NT2/D1 (cell line): Measurements from ENCODE around the gene FCN2.

Experiments used
- DNase-seq: peaks from one replicate; pipeline ENCODE4 v3.0.0-alpha.2; 2011; ENCODE audit warnings: low read depth, low spot score
- H3K27me3 ChIP-seq: 2 replicates; pipeline ENCODE4 v1.6.0; 2011; ENCODE audit warnings: mild to moderate bottlenecking; ENCODE audit not compliant: insufficient read length, insufficient read depth
- H3K36me3 ChIP-seq: 2 replicates; pipeline ENCODE4 v1.6.1; 2011; ENCODE audit warnings: mild to moderate bottlenecking, low read length, mixed read lengths; ENCODE audit not compliant: insufficient read depth, insufficient read length
- H3K4me1 ChIP-seq: 2 replicates; pipeline ENCODE4 v1.5.1; 2011; ENCODE audit not compliant: insufficient read depth, insufficient read length
- H3K4me3 ChIP-seq: 2 replicates; pipeline ENCODE4 v1.5.1; 2011; ENCODE audit warnings: low read depth; ENCODE audit not compliant: insufficient read length
- H3K9ac ChIP-seq: 2 replicates; pipeline ENCODE4 v1.6.0; 2011; ENCODE audit warnings: low read depth; ENCODE audit not compliant: insufficient read length
- H3K9me3 ChIP-seq: 2 replicates; pipeline ENCODE4 v1.5.1; 2011; ENCODE audit warnings: mild to moderate bottlenecking, low read length; ENCODE audit not compliant: insufficient read depth
- SUZ12 ChIP-seq: IDR thresholded peaks from 2 replicates; pipeline ENCODE4 v1.6.1; 2011; ENCODE audit not compliant: insufficient read length, insufficient read depth; ENCODE audit errors: extremely low read depth
- YY1 ChIP-seq: IDR thresholded peaks from 2 replicates; pipeline ENCODE4 v1.6.1; 2011; ENCODE audit not compliant: insufficient read length, insufficient read depth
- ZNF274 ChIP-seq: IDR thresholded peaks from 2 replicates; pipeline ENCODE4 v1.6.1; 2011; ENCODE audit warnings: mild to moderate bottlenecking, low read depth, low read length

The FCN2 gene

DNA sequence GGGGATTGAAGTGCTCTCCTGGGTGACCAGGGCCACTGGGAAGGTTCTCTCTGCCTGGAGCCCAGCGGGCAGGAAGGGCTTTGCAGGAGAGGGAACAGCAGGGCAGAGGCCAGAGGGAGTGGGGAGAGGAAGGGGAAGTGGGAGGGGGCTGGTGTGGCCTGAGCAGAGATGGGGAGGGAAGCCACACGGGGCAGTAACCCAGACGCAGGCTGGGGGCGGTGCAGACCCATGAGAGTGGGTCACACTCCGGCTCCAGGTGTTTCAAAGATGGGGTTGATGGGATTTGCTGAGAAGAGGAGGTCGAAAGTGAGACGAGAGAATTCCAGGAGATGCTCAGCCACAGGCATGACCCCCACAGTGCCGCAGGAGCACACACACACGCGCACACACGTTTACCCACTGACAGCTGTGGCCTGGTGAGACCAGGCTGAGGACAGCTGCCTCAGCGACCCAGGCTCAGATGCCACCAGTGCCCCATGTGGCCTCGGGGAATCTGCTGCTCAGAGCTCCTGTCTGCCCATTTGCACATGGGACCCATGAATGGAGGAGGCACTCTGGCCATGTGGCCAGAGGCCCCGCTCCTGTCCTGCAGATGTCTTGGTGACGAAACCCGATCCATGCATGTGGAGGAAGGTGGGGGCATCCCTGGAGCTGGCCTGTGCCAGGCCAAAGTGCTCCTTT, 32.7 kb upstream of the FCN2 start:
- Histone ChIP-seq H3K27me3 (no peaks in the 10 kb centered on the region), H3K9me3 (peaks cover 30% of the 10 kb centered on the region), H3K36me3 (peaks cover 15% of the 10 kb centered on the region), H3K4me1 (peaks cover 3% of the 10 kb centered on the region), H3K4me3 (no peak overlapping the region), H3K9ac (no peak overlapping the region)
- no peak for DNase-seq
- no peak for TF ChIP-seq ZNF274
- no peak for TF ChIP-seq YY1
- TF ChIP-seq SUZ12: no peak

DNA sequence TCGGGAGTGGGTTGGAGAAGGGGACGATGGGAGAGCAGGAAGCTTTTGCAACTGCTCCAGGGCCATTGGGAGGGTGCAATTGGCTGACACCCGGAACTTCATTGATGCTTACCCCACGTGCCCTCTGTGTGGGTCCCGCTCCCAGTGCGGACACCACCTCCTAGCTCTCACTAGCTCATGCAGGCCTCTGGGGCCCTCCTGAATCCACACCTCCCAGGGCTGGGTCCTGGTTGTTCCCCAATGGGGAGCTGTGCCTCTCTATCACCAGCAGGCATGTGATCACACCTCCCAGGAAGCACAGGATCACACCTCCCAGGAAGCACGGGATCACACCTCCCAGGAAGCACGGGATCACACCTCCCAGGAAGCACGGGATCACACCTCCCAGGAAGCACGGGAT, 32.1 kb upstream of the FCN2 start:
- peaks cover 30% of the 10 kb centered on the region for H3K9me3 ChIP-seq
- TF ChIP-seq YY1 (no peak), ZNF274 (no peak), SUZ12 (no peak)
- H3K4me3 ChIP-seq: no peak overlapping the region
- H3K36me3 ChIP-seq: peaks cover 9% of the 10 kb centered on the region
- H3K4me1 ChIP-seq: peaks cover 3% of the 10 kb centered on the region
- H3K27me3 ChIP-seq: no peaks in the 10 kb centered on the region
- no peak overlapping the region for H3K9ac ChIP-seq
- DNase-seq: no peak

DNA sequence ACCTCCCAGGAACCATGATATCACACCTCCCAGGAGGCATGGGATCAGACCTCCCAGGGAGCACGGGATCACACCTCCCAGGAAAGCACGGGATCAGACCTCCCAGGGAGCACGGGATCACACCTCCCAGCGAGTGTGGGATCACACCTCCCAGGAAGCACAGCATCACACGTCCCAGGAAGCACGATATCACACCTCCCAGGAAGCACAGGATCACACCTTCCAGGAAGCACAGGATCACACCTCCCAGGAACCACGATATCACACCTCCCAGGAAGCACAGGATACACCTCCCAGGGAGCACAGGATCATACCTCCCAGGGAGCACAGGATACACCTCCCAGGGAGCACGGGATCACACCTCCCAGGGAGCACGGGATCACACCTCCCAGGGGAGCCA, 30.0 kb upstream of the FCN2 start:
- Histone ChIP-seq H3K9me3 (peaks cover 30% of the 10 kb centered on the region), H3K36me3 (no peaks in the 10 kb centered on the region), H3K4me3 (no peak overlapping the region), H3K4me1 (peaks cover 3% of the 10 kb centered on the region), H3K9ac (no peak overlapping the region), H3K27me3 (no peaks in the 10 kb centered on the region)
- no peak for DNase-seq
- TF ChIP-seq SUZ12 (no peak), ZNF274 (no peak), YY1 (no peak)

DNA sequence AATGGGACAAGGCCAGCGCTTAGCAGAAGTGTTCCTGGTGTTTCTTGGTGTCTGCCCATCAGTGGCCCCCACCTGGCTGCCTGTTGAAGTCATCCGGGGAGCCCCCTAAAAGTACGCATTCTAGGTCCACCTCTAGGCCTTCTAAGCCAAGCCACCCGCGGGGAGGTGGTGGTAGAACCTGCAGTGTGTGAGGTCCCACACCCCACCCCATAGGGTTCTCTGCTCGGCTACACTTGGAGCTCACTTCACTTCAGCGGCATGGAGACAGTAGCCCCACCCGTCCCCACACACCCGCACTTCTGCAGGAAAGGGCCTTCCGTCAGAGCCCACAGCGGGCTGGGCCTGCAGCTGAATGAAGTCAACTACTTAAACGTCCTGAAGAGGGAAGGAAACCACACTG, 29.6 kb upstream of the FCN2 start:
- no peak overlapping the region for H3K4me3 ChIP-seq
- peaks cover 3% of the 10 kb centered on the region for H3K4me1 ChIP-seq
- H3K27me3 ChIP-seq: no peaks in the 10 kb centered on the region
- no peak for DNase-seq
- no peak overlapping the region for H3K9ac ChIP-seq
- no peaks in the 10 kb centered on the region for H3K36me3 ChIP-seq
- TF ChIP-seq ZNF274: no peak
- no peak for TF ChIP-seq SUZ12
- TF ChIP-seq YY1: no peak
- H3K9me3 ChIP-seq: peaks cover 30% of the 10 kb centered on the region

DNA sequence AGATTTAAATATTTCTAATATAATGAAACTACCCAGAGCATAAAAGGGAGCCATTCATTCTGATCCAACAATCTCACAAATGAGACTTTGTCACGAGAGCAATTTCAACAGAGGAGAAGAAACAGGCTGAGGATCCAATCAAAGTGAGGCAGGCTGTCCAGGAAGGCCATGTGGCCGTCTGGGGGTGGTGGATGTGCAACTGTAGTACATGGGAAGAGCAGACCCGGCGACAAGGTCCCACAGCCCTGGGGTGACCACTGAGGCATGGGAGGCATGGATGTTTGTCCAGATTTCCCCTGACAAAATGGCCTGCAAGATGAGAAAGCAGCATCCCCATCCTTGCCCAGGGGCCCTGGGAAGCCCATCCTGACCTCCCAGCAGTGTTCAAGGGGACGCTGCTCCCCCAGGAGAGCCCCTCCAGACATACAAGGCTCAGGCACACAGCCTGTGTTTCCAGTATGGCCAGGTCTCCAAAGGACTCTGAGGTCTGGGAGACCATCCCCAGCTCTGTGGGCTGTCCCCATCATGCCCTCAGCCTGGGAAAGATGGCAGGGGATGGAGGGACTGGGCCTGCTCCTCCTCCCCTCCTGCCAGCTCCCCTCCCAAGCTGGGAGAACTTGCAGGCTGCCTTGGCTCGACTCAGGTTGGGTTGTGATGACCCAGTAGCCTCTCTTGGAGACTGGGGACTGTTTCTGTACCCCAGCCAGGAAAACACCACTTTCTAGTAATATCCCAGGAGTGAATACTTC, 27.5 kb upstream of the FCN2 start:
- TF ChIP-seq ZNF274: no peak
- TF ChIP-seq SUZ12: no peak
- no peak for TF ChIP-seq YY1
- no peaks in the 10 kb centered on the region for H3K27me3 ChIP-seq
- H3K4me3 ChIP-seq: no peak overlapping the region
- H3K9ac ChIP-seq: peak overlapping the region; percentile 8
- no peak for DNase-seq
- no peaks in the 10 kb centered on the region for H3K36me3 ChIP-seq
- H3K9me3 ChIP-seq: peaks cover 30% of the 10 kb centered on the region
- no peaks in the 10 kb centered on the region for H3K4me1 ChIP-seq

DNA sequence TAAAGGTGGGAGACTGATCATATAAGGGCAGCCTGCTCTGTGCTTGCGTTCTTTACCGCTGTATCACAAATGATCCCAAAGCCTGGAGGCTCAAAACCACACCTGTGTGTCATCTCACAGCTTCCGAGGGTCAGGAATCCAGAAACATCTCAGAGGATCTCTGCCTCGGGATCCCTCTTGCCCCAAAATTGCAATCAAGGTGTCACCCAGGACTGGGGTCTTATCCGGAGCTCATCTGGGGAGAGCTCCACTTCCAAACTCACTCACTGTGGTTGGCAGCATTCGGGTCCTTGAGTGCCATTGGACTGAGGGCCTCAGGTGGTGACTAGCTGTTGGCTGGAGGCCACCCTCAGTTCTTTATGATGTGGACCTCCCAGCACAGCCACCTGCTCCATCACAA, 26.7 kb upstream of the FCN2 start:
- no peaks in the 10 kb centered on the region for H3K4me1 ChIP-seq
- peaks cover 26% of the 10 kb centered on the region for H3K9me3 ChIP-seq
- H3K9ac ChIP-seq: no peak overlapping the region
- H3K36me3 ChIP-seq: no peaks in the 10 kb centered on the region
- H3K27me3 ChIP-seq: no peaks in the 10 kb centered on the region
- DNase-seq: no peak
- TF ChIP-seq SUZ12: no peak
- TF ChIP-seq ZNF274: no peak
- TF ChIP-seq YY1: no peak
- no peak overlapping the region for H3K4me3 ChIP-seq

DNA sequence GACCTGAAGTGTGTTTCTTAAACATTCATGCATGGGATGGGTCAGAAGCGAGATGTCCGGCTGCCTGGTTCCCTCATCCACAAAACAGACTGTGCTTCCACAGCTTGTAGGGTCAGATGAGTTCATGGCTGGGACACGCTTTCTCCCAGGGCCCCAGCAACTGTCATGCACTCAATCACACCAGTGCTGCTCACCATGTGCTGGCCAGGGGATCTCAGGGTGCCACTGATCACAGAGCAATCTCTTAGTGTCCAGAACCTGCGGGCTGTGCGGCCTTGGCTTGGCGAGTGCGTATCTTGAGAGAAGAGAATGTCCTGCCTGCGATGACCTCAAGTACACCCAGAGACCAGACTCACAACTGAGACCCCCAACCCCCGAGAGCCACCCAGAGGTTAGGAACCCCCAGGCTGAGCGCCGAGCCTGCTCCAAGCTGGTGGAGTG, 26.0 kb upstream of the FCN2 start:
- Histone ChIP-seq H3K9me3 (peaks cover 19% of the 10 kb centered on the region), H3K4me1 (no peaks in the 10 kb centered on the region), H3K36me3 (no peaks in the 10 kb centered on the region), H3K4me3 (no peak overlapping the region), H3K9ac (no peak overlapping the region), H3K27me3 (no peaks in the 10 kb centered on the region)
- TF ChIP-seq ZNF274 (no peak), SUZ12 (no peak), YY1 (no peak)
- DNase-seq: no peak
